Neural cell (in vitro differentiated cells): Measurements from ENCODE around the gene CSK. TPM values are rescaled to one million over a fixed set of nuclear protein-coding genes. Genes with fewer than 3 reads are reported as not detected.

Experiments used
- H2AFZ ChIP-seq: fragments of 200-600, 300-800 bp; sonication (generic), shearing (Covaris generic); 2 replicates; pipeline ENCODE4 v1.6.0; 2014; ENCODE audit warnings: low read depth, mild to moderate bottlenecking, antibody characterized with exemption, low read length, moderate library complexity
- H3F3A ChIP-seq: fragments of 200-600 bp; shearing (Covaris generic); 2 replicates; pipeline ENCODE4 v1.6.1; 2016; ENCODE audit warnings: mild to moderate bottlenecking, moderate library complexity, mixed read lengths, antibody characterized with exemption, low read length; ENCODE audit not compliant: insufficient read depth, poor library complexity, severe bottlenecking
- H3K27ac ChIP-seq: fragments of 200-600, 300-800 bp; sonication (generic), shearing (Covaris generic); 2 replicates; pipeline ENCODE4 v1.5.1; 2014; ENCODE audit warnings: mild to moderate bottlenecking, low read length, moderate library complexity
- H3K27me3 ChIP-seq: fragments of 300-800, 200-600 bp; sonication (generic), shearing (Covaris generic); 2 replicates; pipeline ENCODE4 v1.6.0; 2014; ENCODE audit warnings: mild to moderate bottlenecking, low read depth, low read length, moderate library complexity; ENCODE audit not compliant: insufficient read depth
- H3K36me3 ChIP-seq: fragments of 300-800, 200-600 bp; sonication (generic), shearing (Covaris generic); 2 replicates; pipeline ENCODE4 v1.5.1; 2014; ENCODE audit warnings: mild to moderate bottlenecking, antibody characterized with exemption, low read length, moderate library complexity; ENCODE audit not compliant: insufficient read depth
- H3K4me2 ChIP-seq: fragments of 300-800, 200-600 bp; sonication (generic), shearing (Covaris generic); 2 replicates; pipeline ENCODE4 v1.6.0; 2014; ENCODE audit warnings: mild to moderate bottlenecking, low read length
- H3K4me3 ChIP-seq: fragments of 300-800, 200-600 bp; sonication (generic), shearing (Covaris generic); 2 replicates; pipeline ENCODE4 v1.5.1; 2014; ENCODE audit warnings: mild to moderate bottlenecking, low read length, moderate library complexity
- H3K79me2 ChIP-seq: fragments of 200-600 bp; shearing (Covaris generic); replicated peaks from 2 replicates; pipeline ENCODE4 v1.6.0; 2014; ENCODE audit warnings: mild to moderate bottlenecking, low read length, moderate library complexity; ENCODE audit not compliant: insufficient read depth
- H3K9ac ChIP-seq: fragments of 300-800, 200-600 bp; sonication (generic), shearing (Covaris generic); 2 replicates; pipeline ENCODE4 v1.6.1; 2016; ENCODE audit warnings: mild to moderate bottlenecking, low read length, mixed read lengths
- H3K9me2 ChIP-seq: fragments of 200-600 bp; shearing (Covaris generic); 2 replicates; pipeline ENCODE4 v1.6.1; 2016; ENCODE audit warnings: mild to moderate bottlenecking, low read length, mixed read lengths; ENCODE audit not compliant: insufficient read depth
- H3K9me3 ChIP-seq: fragments of 200-600, 300-800 bp; sonication (generic), shearing (Covaris generic); 2 replicates; pipeline ENCODE4 v1.6.1; 2016; ENCODE audit warnings: mild to moderate bottlenecking, mixed run types, low read length, moderate library complexity, mixed read lengths
- H4K20me1 ChIP-seq: fragments of 200-600 bp; shearing (Covaris generic); 2 replicates; pipeline ENCODE4 v1.6.1; 2016; ENCODE audit warnings: mild to moderate bottlenecking, mixed run types; ENCODE audit not compliant: insufficient read depth
- CTCF ChIP-seq: fragments of 450-650 bp; IDR thresholded peaks from 2 replicates; pipeline ENCODE4 v1.5.1; 2014; ENCODE audit warnings: antibody characterized with exemption, mild to moderate bottlenecking, moderate library complexity; ENCODE audit not compliant: poor library complexity, severe bottlenecking
- MXI1 ChIP-seq: fragments of 450-650 bp; conservative IDR thresholded peaks from 2 replicates; pipeline ENCODE4 v1.6.1; 2014; ENCODE audit warnings: antibody characterized with exemption, mild to moderate bottlenecking; ENCODE audit not compliant: poor library complexity, severe bottlenecking
- POLR2AphosphoS5 ChIP-seq: IDR thresholded peaks from 2 replicates; pipeline ENCODE4 v1.6.1; 2012
- RAD21 ChIP-seq: fragments of 450-650 bp; conservative IDR thresholded peaks from 2 replicates; pipeline ENCODE4 v1.6.1; 2014; ENCODE audit warnings: antibody characterized with exemption, mild to moderate bottlenecking, moderate library complexity
- SMC3 ChIP-seq: fragments of 450-650 bp; conservative IDR thresholded peaks from 2 replicates; pipeline ENCODE4 v1.6.1; 2014; ENCODE audit warnings: antibody characterized with exemption, mild to moderate bottlenecking, moderate library complexity; ENCODE audit not compliant: poor library complexity
- TAF1 ChIP-seq: IDR thresholded peaks from 2 replicates; pipeline ENCODE4 v1.6.1; 2012; ENCODE audit warnings: low read depth
- polyA plus RNA-seq: library from polyadenylated mRNA; depleted of rRNA; stranded (reverse); fragments of >200 nt; gene quantifications from 2 replicates; pipeline ENCODE4 v1.2.3, GENCODE V29; 2014
- TF ChIP-seq, protein P1 (sequence below): IDR thresholded peaks from 2 replicates; pipeline ENCODE4 v1.6.1; 2012; ENCODE audit warnings: borderline replicate concordance

CSK gene
- polyA plus RNA-seq, 1 donor from 2014 or later = 45.5 TPM

GRCh38 chr15:74843445-74843828, 61.6 kb downstream of the CSK start:
- H3K4me3 ChIP-seq = peak overlapping the region; percentile 99
- TF ChIP-seq MXI1 = no peak
- TF ChIP-seq, protein P1, sequence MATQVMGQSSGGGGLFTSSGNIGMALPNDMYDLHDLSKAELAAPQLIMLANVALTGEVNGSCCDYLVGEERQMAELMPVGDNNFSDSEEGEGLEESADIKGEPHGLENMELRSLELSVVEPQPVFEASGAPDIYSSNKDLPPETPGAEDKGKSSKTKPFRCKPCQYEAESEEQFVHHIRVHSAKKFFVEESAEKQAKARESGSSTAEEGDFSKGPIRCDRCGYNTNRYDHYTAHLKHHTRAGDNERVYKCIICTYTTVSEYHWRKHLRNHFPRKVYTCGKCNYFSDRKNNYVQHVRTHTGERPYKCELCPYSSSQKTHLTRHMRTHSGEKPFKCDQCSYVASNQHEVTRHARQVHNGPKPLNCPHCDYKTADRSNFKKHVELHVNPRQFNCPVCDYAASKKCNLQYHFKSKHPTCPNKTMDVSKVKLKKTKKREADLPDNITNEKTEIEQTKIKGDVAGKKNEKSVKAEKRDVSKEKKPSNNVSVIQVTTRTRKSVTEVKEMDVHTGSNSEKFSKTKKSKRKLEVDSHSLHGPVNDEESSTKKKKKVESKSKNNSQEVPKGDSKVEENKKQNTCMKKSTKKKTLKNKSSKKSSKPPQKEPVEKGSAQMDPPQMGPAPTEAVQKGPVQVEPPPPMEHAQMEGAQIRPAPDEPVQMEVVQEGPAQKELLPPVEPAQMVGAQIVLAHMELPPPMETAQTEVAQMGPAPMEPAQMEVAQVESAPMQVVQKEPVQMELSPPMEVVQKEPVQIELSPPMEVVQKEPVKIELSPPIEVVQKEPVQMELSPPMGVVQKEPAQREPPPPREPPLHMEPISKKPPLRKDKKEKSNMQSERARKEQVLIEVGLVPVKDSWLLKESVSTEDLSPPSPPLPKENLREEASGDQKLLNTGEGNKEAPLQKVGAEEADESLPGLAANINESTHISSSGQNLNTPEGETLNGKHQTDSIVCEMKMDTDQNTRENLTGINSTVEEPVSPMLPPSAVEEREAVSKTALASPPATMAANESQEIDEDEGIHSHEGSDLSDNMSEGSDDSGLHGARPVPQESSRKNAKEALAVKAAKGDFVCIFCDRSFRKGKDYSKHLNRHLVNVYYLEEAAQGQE = no peak
- no peak for TF ChIP-seq POLR2AphosphoS5
- TF ChIP-seq RAD21 = no peak
- H3K79me2 ChIP-seq = no peaks in the 10 kb centered on the region
- H3K4me2 ChIP-seq = peak overlapping the region; percentile 52
- peak overlapping the region; percentile 50 for H3K27ac ChIP-seq
- H3K9ac ChIP-seq = peak overlapping the region; percentile 61
- no peaks in the 10 kb centered on the region for H4K20me1 ChIP-seq
- no peaks in the 10 kb centered on the region for H3K36me3 ChIP-seq
- H3K9me3 ChIP-seq = no peaks in the 10 kb centered on the region
- H2AFZ ChIP-seq = peak overlapping the region; percentile 40
- H3K9me2 ChIP-seq = no peaks in the 10 kb centered on the region
- H3K27me3 ChIP-seq = no peaks in the 10 kb centered on the region
- H3F3A ChIP-seq = no peaks in the 10 kb centered on the region

DNA sequence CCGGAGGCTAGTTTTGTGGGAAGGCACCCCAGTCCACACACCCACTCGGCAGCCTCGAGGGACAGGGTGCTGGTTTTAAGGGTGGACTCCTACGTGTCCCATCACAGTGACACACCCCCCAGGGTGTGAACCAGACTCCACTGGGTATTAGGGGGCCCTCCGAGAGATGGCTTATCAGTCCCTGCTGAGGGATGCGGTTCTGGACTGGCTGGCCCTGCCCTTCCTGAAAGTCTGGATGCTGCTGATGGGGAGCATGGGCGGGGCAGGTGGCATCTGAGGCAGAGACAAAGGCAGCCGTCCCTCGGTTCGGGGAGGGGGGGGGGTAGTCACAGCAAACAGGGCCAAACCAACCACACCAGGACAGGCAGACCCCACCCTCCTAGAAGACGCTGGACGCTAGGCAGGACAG, 62.0 kb downstream of the CSK start:
- H3K4me2 ChIP-seq = no peak overlapping the region
- no peaks in the 10 kb centered on the region for H3K9me3 ChIP-seq
- H3K4me3 ChIP-seq = peak overlapping the region; percentile 99
- H3K79me2 ChIP-seq = no peaks in the 10 kb centered on the region
- no peak overlapping the region for H2AFZ ChIP-seq
- H3F3A ChIP-seq = no peaks in the 10 kb centered on the region
- peak overlapping the region; percentile 61 for H3K9ac ChIP-seq
- no peaks in the 10 kb centered on the region for H3K36me3 ChIP-seq
- no peaks in the 10 kb centered on the region for H4K20me1 ChIP-seq
- TF ChIP-seq CTCF = no peak
- TF ChIP-seq SMC3 = no peak
- TF ChIP-seq RAD21 = no peak
- TF ChIP-seq, protein P1 = no peak
- TF ChIP-seq TAF1 = no peak
- no peaks in the 10 kb centered on the region for H3K9me2 ChIP-seq
- H3K27me3 ChIP-seq = no peaks in the 10 kb centered on the region
- no peak overlapping the region for H3K27ac ChIP-seq
